Panc1 (cell line): Measurements from ENCODE around the gene DUS1L. TPM values are rescaled to one million over a fixed set of nuclear protein-coding genes. Genes with fewer than 3 reads are reported as not detected.

Experiments used
- ATAC-seq: fragments of 200-7000 bp; cut with Tn5 transposase; 2 replicates; pipeline ENCODE4 v1.9.1; 2020; ENCODE audit warnings: mild to moderate bottlenecking, moderate library complexity
- BruUV-seq: library from RNA; stranded (reverse); fragments of 400-500 nt; replicated peaks from 2 replicates; lab custom pipeline; 2021; lab: Mats Ljungman, UMichigan
- CTCF ChIA-PET: fragments of 300-600 bp; sonication (Branson Sonifier 250); formaldehyde crosslinking; loops from one replicate; lab custom pipeline; 2022; ENCODE audit warnings: antibody characterized with exemption; lab: Charles Lee
- POLR2A ChIA-PET: fragments of 300-600 bp; sonication (Branson Sonifier 250); formaldehyde crosslinking; loops from one replicate; lab custom pipeline; 2022; ENCODE audit warnings: antibody characterized with exemption; lab: Charles Lee
- DNase-seq: peaks from one replicate; pipeline ENCODE4 v3.0.0-alpha.2; 2010; ENCODE audit warnings: low read depth, low spot score
- H3K27ac ChIP-seq: 2 replicates; pipeline ENCODE4 v1.5.1; 2011; ENCODE audit warnings: mild to moderate bottlenecking, low read length, inconsistent platforms
- H3K27me3 ChIP-seq: fragments of 200-500 bp; sonication (Bioruptor generic); 2 replicates; pipeline ENCODE4 v1.6.0; 2014; ENCODE audit warnings: low read length, inconsistent platforms; ENCODE audit not compliant: control insufficient read depth, insufficient read depth
- H3K36me3 ChIP-seq: fragments of 200-500 bp; sonication (Bioruptor generic); 2 replicates; pipeline ENCODE4 v1.5.1; 2014; ENCODE audit warnings: inconsistent platforms, mild to moderate bottlenecking, low read length, moderate library complexity; ENCODE audit not compliant: control insufficient read depth, insufficient read depth
- H3K4me1 ChIP-seq: 2 replicates; pipeline ENCODE4 v1.5.1; 2011; ENCODE audit warnings: inconsistent platforms, mild to moderate bottlenecking, low read length, moderate library complexity; ENCODE audit not compliant: control insufficient read depth, insufficient read depth
- H3K4me3 ChIP-seq, 2 experiments: 2 replicates each; pipeline ENCODE4 v1.5.1; 2011 to 2012; ENCODE audit warnings: low read depth in 2 of 2, low read length in 2 of 2, mild to moderate bottlenecking in 2 of 2, inconsistent platforms in 1 of 2, moderate library complexity in 1 of 2
- H3K9me3 ChIP-seq: fragments of 200-500 bp; sonication (Bioruptor generic); 2 replicates; pipeline ENCODE4 v1.5.1; 2014; ENCODE audit warnings: low read depth, mild to moderate bottlenecking, inconsistent platforms, low read length, moderate library complexity; ENCODE audit not compliant: control insufficient read depth, insufficient read depth
- CTCF ChIP-seq: fragments of 450-650 bp; IDR thresholded peaks from 2 replicates; pipeline ENCODE4 v1.5.1; 2017; ENCODE audit warnings: mild to moderate bottlenecking
- POLR2AphosphoS5 ChIP-seq: IDR thresholded peaks from 2 replicates; pipeline ENCODE4 v1.6.1; 2012; ENCODE audit warnings: mild to moderate bottlenecking, low read depth, low read length, moderate library complexity
- REST ChIP-seq, 2 experiments: IDR thresholded peaks; 2 replicates each; pipeline ENCODE4 v1.6.1; 2011 to 2012; ENCODE audit warnings: low read depth in 2 of 2, control low read depth in 1 of 2, low read length in 1 of 2, mild to moderate bottlenecking in 1 of 2, moderate library complexity in 1 of 2; ENCODE audit not compliant: insufficient read depth in 1 of 2
- SIN3A ChIP-seq: IDR thresholded peaks from 2 replicates; pipeline ENCODE4 v1.6.1; 2012; ENCODE audit warnings: low read depth, mild to moderate bottlenecking, low read length, moderate library complexity, borderline replicate concordance; ENCODE audit not compliant: insufficient read depth
- TCF7L2 ChIP-seq: IDR thresholded peaks from 2 replicates; pipeline ENCODE4 v1.6.1; 2011; ENCODE audit warnings: mild to moderate bottlenecking, low read depth, low read length, inconsistent platforms
- in situ Hi-C: cut with HindIII; loops from 2 replicates; pipeline ENCODE4 v1.10.0; 2016; ENCODE audit warnings: low sequenced_read_pairs, low pct_unique_long_range_greater_than_20kb
- intact Hi-C: fragments of 100-400 bp; cut with micrococcal nuclease; formaldehyde crosslinking; loops from one replicate; pipeline ENCODE4 v1.10.0; 2022; ENCODE audit not compliant: unreplicated experiment
- total RNA-seq: library from RNA; stranded (reverse); gene quantifications from one replicate; pipeline ENCODE4 v1.2.1, GENCODE V29; 2021; ENCODE audit not compliant: unreplicated experiment

Gene DUS1L
- total RNA-seq, 1 experiment from 2014 or later = 115 TPM

GRCh38 chr17:82107341-82107860 lies 41.8 kb upstream of the DUS1L start:
- BruUV-seq = no TSS peak
- in situ Hi-C loops = no loop called here
- ATAC-seq = peak; percentile 4; the same call in 1 of the 2 replicates
- TF ChIP-seq CTCF (no peak), TCF7L2 (no peak), REST (IDR thresholded peaks at IDR 0.05; ENCODE audit: insufficient read depth in 1 of 2, low read depth in 2 of 2, low read length in 1 of 2) (no peak), POLR2AphosphoS5 (no peak), SIN3A (no peak)
- DNase-seq = no peak
- intact Hi-C loops = loop anchor here (10.0 kb wide), 1 partner anchor 127 kb away; no protein-coding TSS in a partner anchor
- H3K4me3 ChIP-seq = no peak overlapping the region
- CTCF ChIA-PET = interaction anchor here (1.3 kb wide), 1 partner anchor 47 kb away, joined by 3 read pairs; no protein-coding TSS in a partner anchor
- POLR2A ChIA-PET = no interaction called here
- no peaks in the 10 kb centered on the region for H3K9me3 ChIP-seq
- peak overlapping the region; percentile 97 for H3K27ac ChIP-seq
- no peaks in the 10 kb centered on the region for H3K36me3 ChIP-seq
- H3K27me3 ChIP-seq = no peaks in the 10 kb centered on the region
- peaks cover 56% of the 10 kb centered on the region for H3K4me1 ChIP-seq

GRCh38 chr17:82106688-82107305 lies 41.2 kb upstream of the DUS1L start:
- peak overlapping the region; percentile 97 for H3K27ac ChIP-seq
- no peaks in the 10 kb centered on the region for H3K36me3 ChIP-seq
- peaks cover 62% of the 10 kb centered on the region for H3K4me1 ChIP-seq
- in situ Hi-C loops = no loop called here
- BruUV-seq = no TSS peak
- H3K4me3 ChIP-seq = peak overlapping the region in 1 of 2 experiments; percentile 24; a peak in 2 of 4 replicates
- intact Hi-C loops = loop anchor here (10.0 kb wide), 1 partner anchor 128 kb away; no protein-coding TSS in a partner anchor
- ATAC-seq = peak; percentile 1; the same call in 1 of the 2 replicates
- no peak for TF ChIP-seq TCF7L2
- TF ChIP-seq SIN3A = no peak
- TF ChIP-seq CTCF = no peak
- no peak for TF ChIP-seq REST (IDR thresholded peaks at IDR 0.05; ENCODE audit: insufficient read depth in 1 of 2, low read depth in 2 of 2, low read length in 1 of 2)
- TF ChIP-seq POLR2AphosphoS5 = no peak
- no peaks in the 10 kb centered on the region for H3K9me3 ChIP-seq
- POLR2A ChIA-PET = interaction anchor here (0.7 kb wide), 1 partner anchor 76 kb away, joined by 3 read pairs; no protein-coding TSS in a partner anchor
- DNase-seq = no peak
- no peaks in the 10 kb centered on the region for H3K27me3 ChIP-seq
- CTCF ChIA-PET = interaction anchor here (0.8 to 1.4 kb wide), 3 partner anchors 47 to 100 kb away, joined by 3 to 9 read pairs (median 5); no protein-coding TSS in a partner anchor
